Panc1 (cell line): Measurements from ENCODE around the gene PDS5B. TPM values are rescaled to one million over a fixed set of nuclear protein-coding genes. Genes with fewer than 3 reads are reported as not detected.

Experiments used
- ATAC-seq: fragments of 200-7000 bp; cut with Tn5 transposase; 2 replicates; pipeline ENCODE4 v1.9.1; 2020; ENCODE audit warnings: mild to moderate bottlenecking, moderate library complexity
- BruUV-seq: library from RNA; stranded (reverse); fragments of 400-500 nt; replicated peaks from 2 replicates; lab custom pipeline; 2021; lab: Mats Ljungman, UMichigan
- CTCF ChIA-PET: fragments of 300-600 bp; sonication (Branson Sonifier 250); formaldehyde crosslinking; loops from one replicate; lab custom pipeline; 2022; ENCODE audit warnings: antibody characterized with exemption; lab: Charles Lee
- POLR2A ChIA-PET: fragments of 300-600 bp; sonication (Branson Sonifier 250); formaldehyde crosslinking; loops from one replicate; lab custom pipeline; 2022; ENCODE audit warnings: antibody characterized with exemption; lab: Charles Lee
- DNase-seq: peaks from one replicate; pipeline ENCODE4 v3.0.0-alpha.2; 2010; ENCODE audit warnings: low read depth, low spot score
- H3K27ac ChIP-seq: 2 replicates; pipeline ENCODE4 v1.5.1; 2011; ENCODE audit warnings: mild to moderate bottlenecking, low read length, inconsistent platforms
- H3K27me3 ChIP-seq: fragments of 200-500 bp; sonication (Bioruptor generic); 2 replicates; pipeline ENCODE4 v1.6.0; 2014; ENCODE audit warnings: low read length, inconsistent platforms; ENCODE audit not compliant: control insufficient read depth, insufficient read depth
- H3K36me3 ChIP-seq: fragments of 200-500 bp; sonication (Bioruptor generic); 2 replicates; pipeline ENCODE4 v1.5.1; 2014; ENCODE audit warnings: inconsistent platforms, mild to moderate bottlenecking, low read length, moderate library complexity; ENCODE audit not compliant: control insufficient read depth, insufficient read depth
- H3K4me1 ChIP-seq: 2 replicates; pipeline ENCODE4 v1.5.1; 2011; ENCODE audit warnings: inconsistent platforms, mild to moderate bottlenecking, low read length, moderate library complexity; ENCODE audit not compliant: control insufficient read depth, insufficient read depth
- H3K4me3 ChIP-seq, 2 experiments: 2 replicates each; pipeline ENCODE4 v1.5.1; 2011 to 2012; ENCODE audit warnings: low read depth in 2 of 2, low read length in 2 of 2, mild to moderate bottlenecking in 2 of 2, inconsistent platforms in 1 of 2, moderate library complexity in 1 of 2
- H3K9me3 ChIP-seq: fragments of 200-500 bp; sonication (Bioruptor generic); 2 replicates; pipeline ENCODE4 v1.5.1; 2014; ENCODE audit warnings: low read depth, mild to moderate bottlenecking, inconsistent platforms, low read length, moderate library complexity; ENCODE audit not compliant: control insufficient read depth, insufficient read depth
- CTCF ChIP-seq: fragments of 450-650 bp; IDR thresholded peaks from 2 replicates; pipeline ENCODE4 v1.5.1; 2017; ENCODE audit warnings: mild to moderate bottlenecking
- POLR2AphosphoS5 ChIP-seq: IDR thresholded peaks from 2 replicates; pipeline ENCODE4 v1.6.1; 2012; ENCODE audit warnings: mild to moderate bottlenecking, low read depth, low read length, moderate library complexity
- REST ChIP-seq, 2 experiments: IDR thresholded peaks; 2 replicates each; pipeline ENCODE4 v1.6.1; 2011 to 2012; ENCODE audit warnings: low read depth in 2 of 2, control low read depth in 1 of 2, low read length in 1 of 2, mild to moderate bottlenecking in 1 of 2, moderate library complexity in 1 of 2; ENCODE audit not compliant: insufficient read depth in 1 of 2
- SIN3A ChIP-seq: IDR thresholded peaks from 2 replicates; pipeline ENCODE4 v1.6.1; 2012; ENCODE audit warnings: low read depth, mild to moderate bottlenecking, low read length, moderate library complexity, borderline replicate concordance; ENCODE audit not compliant: insufficient read depth
- TCF7L2 ChIP-seq: IDR thresholded peaks from 2 replicates; pipeline ENCODE4 v1.6.1; 2011; ENCODE audit warnings: mild to moderate bottlenecking, low read depth, low read length, inconsistent platforms
- in situ Hi-C: cut with HindIII; loops from 2 replicates; pipeline ENCODE4 v1.10.0; 2016; ENCODE audit warnings: low sequenced_read_pairs, low pct_unique_long_range_greater_than_20kb
- intact Hi-C: fragments of 100-400 bp; cut with micrococcal nuclease; formaldehyde crosslinking; loops from one replicate; pipeline ENCODE4 v1.10.0; 2022; ENCODE audit not compliant: unreplicated experiment
- total RNA-seq: library from RNA; stranded (reverse); gene quantifications from one replicate; pipeline ENCODE4 v1.2.1, GENCODE V29; 2021; ENCODE audit not compliant: unreplicated experiment

Gene PDS5B
- total RNA-seq, 1 experiment from 2014 or later, result 33.9 TPM

- peaks cover 18% of the 10 kb centered on the region for H3K36me3 ChIP-seq
- peak within 1 kb of the TSS; percentile 68 to 87 for H3K4me3 ChIP-seq
- intact Hi-C loops, result no loop called here
- peak; percentile 83 for DNase-seq
- TF ChIP-seq CTCF (peak; percentile 23; the same call in 1 of the 2 replicates), REST (IDR thresholded peaks at IDR 0.05; ENCODE audit: insufficient read depth in 1 of 2, low read depth in 2 of 2, low read length in 1 of 2) (no peak), SIN3A (0 out of 2 replicates have a peak, but pooled peaks have one; percentile 50), TCF7L2 (no peak), POLR2AphosphoS5 (peak; percentile 58)
- CTCF ChIA-PET, result interaction anchor here (0.7 kb wide), 2 partner anchors 381 to 612 kb away, joined by 3 to 13 read pairs; no protein-coding TSS in a partner anchor
- H3K27ac ChIP-seq, result peak within 1 kb of the TSS; percentile 98
- H3K4me1 ChIP-seq, result peaks cover 3% of the 10 kb centered on the region; the same call in 1 of the 2 replicates
- BruUV-seq, result no TSS peak
- H3K9me3 ChIP-seq, result no peaks in the 10 kb centered on the region
- H3K27me3 ChIP-seq, result no peaks in the 10 kb centered on the region
- in situ Hi-C loops, result no loop called here
- ATAC-seq, result peak; percentile 99
- POLR2A ChIA-PET, result interaction anchor here (0.5 kb wide), 1 partner anchor 28 kb away, joined by 6 read pairs; no protein-coding TSS in a partner anchor
Measured at GRCh38 chr13:32538621-32539246, 47.5 kb upstream of the PDS5B start, which contains the start of gene N4BP2L2. N4BP2L2 (minus strand) TSS chr13:32538795; CDS start chr13:32537027, 1,768 bp downstream.

GRCh38 chr13:32542221-32542620, 44.0 kb upstream of the PDS5B start:
- DNase-seq, result no peak
- intact Hi-C loops, result no loop called here

More at GRCh38 chr13:32542221-32542620, 44.0 kb upstream of the PDS5B start:
- CTCF ChIA-PET, result no interaction called here
- in situ Hi-C loops, result no loop called here
- H3K36me3 ChIP-seq, result no peaks in the 10 kb centered on the region; the same call in 1 of the 2 replicates
- no peaks in the 10 kb centered on the region for H3K9me3 ChIP-seq
- no peak for ATAC-seq
- POLR2A ChIA-PET, result no interaction called here
- no TSS peak for BruUV-seq
- TF ChIP-seq POLR2AphosphoS5 (no peak), CTCF (no peak), TCF7L2 (no peak), SIN3A (no peak), REST (IDR thresholded peaks at IDR 0.05; ENCODE audit: insufficient read depth in 1 of 2, low read depth in 2 of 2, low read length in 1 of 2) (no peak)
- no peak overlapping the region for H3K27ac ChIP-seq
- H3K4me3 ChIP-seq, result no peak overlapping the region
- no peaks in the 10 kb centered on the region for H3K4me1 ChIP-seq
- no peaks in the 10 kb centered on the region for H3K27me3 ChIP-seq
